LNCAP (cell line): ENCODE data around the gene CCDC73.

Source experiments
- CTCF ChIP-seq: fragments of 450-650 bp; IDR thresholded peaks from 2 replicates; pipeline ENCODE4 v1.5.1; 2017; ENCODE audit warnings: mild to moderate bottlenecking

CCDC73 gene

DNA sequence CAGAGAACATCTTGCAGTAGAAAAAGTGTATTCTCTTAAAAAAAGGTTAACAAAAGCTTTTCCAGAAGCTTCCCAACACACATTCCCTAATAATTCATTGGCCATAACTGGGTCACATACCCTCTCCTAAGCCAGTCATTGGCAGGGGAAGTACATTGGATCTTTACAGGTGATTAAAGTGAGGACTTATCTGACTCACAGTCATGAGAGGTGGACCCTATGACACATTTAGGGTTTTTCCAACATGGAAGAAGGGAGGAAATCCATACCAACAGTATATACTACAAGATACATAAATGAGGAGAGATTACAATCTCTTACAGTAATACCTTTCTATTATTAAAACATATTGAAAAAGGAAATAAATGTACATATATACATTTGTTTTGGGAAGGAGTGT lies 72.2 kb downstream of the CCDC73 start:
- TF ChIP-seq CTCF, result no peak

DNA sequence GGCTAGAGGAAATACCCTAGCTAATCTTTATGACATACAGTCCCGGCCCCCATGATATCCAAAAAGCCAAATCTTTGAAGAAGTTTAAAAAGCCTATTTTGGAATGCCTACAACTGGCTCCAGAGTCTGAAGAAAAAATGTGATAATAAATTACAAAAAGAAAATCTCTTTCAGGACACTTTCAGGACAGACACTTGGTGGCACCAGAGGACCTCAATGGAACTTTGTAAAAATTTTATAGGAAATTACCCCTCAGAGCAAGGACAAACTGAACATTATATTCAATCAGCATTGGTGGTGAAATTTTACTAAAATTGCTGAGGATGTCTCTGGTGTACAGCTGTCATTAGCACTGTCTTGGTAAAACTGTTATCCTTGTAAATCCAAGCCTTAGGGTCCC lies 81.0 kb downstream of the CCDC73 start:
- TF ChIP-seq CTCF, result peak; percentile 57

DNA sequence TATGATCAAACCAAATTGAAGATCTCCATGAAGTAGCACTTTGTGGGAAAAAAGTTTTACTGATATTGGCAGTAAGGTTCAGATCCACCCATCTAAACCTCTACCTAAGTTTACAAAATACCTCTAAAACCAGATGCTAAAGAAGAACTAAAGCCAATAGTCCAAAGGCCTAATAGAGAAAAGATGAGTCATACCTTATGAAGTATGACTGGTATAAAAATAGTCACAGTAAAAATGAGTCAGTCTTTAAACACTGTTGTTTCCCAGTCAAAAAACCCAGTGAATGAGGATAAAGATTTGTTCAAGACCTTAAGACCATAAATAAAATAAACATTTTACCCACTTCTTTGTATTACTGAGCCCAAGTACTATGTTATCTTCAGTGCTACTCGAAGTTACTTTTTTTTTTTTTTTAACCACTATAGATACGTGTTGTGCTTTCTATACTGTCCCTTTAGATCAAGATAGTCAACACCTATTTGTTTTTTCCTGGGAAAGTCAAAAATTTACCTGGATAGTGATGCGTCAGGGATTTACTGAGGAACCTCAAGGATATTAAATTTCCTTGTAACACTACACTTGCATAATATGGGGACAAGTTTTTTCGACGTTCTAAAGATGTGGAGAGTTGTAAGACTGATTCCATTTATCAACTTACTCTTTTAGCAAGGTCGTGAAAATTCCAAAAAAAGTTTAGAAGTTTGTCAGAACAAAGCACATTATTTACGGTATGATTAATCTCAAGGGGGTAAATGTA lies 87.3 kb downstream of the CCDC73 start:
- TF ChIP-seq CTCF, result no peak

- no peak for TF ChIP-seq CTCF
Observed at GRCh38 chr11:32705309-32706033, 89.0 kb downstream of the CCDC73 start.

- TF ChIP-seq CTCF, result no peak
Observed at GRCh38 chr11:32704775-32705174, 89.7 kb downstream of the CCDC73 start.

DNA sequence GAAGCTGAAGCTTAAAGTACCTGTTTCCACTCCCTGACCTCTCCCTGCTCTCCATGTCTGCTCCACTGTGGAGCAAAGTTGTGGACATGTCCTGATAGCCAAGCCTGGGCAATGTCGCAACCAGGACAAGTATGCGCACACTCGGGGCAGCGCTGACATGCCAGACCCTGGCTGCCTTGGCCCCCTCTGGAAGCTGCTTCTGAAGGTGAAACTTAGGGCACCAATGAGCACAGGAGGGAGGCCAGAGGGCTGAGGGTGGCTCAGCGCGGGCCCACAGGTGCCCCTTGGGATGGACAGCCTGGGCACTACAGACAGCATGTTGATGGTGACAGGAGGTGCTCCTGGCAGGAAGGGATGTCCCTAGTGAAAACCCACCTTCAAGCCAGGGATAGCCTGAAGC lies 90.2 kb downstream of the CCDC73 start:
- TF ChIP-seq CTCF, result no peak

DNA sequence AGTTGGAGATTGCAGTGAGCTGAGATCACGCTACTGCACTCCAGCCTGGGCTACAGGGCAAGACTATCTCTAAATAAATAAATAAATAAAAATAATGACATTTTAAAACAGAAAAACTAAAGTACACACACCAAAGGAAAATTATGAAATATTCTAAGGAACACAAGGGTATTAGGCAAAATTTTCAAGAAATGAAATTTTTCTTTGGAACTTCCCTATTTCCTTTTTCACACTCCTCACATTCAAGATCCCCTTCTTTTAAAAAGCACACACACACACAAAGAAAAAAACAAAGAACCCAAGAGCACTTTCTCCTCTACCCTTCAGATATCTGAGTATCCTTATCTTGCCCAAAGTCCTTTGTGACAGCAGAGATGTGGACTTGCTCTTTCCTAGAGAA lies 92.8 kb downstream of the CCDC73 start:
- TF ChIP-seq CTCF, result no peak
